ENCODE results near the gene ADAMTS8.
A peak's percentile ranks its signal among the peaks of the same experiment; 100 is the strongest.
"Not testable (repeated sequence)": the region's sequence is repeated elsewhere in the genome, so short reads cannot be mapped to it uniquely, and the experiment has no call there.

Gene ADAMTS8

GRCh38 chr11:130459521-130459920, 31.1 kb upstream of the ADAMTS8 start:
- DNase-seq, result no peak

DNA sequence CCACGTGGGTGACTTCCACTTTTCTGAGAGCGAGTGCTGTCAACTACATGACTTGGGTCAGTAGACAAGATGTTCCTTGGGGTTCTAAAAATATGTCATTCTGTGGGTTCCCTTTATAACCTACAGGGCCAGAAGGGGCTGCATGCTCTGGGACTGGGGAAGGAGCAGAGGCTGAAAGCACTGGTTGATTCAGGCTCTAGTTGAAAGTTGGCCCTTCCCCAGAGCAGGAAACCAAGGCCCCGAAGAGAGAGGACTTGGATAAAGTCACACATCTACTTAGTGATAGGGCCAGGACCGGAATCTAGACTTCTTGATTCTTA, 30.0 kb upstream of the ADAMTS8 start:
- DNase-seq, result no peak

DNA sequence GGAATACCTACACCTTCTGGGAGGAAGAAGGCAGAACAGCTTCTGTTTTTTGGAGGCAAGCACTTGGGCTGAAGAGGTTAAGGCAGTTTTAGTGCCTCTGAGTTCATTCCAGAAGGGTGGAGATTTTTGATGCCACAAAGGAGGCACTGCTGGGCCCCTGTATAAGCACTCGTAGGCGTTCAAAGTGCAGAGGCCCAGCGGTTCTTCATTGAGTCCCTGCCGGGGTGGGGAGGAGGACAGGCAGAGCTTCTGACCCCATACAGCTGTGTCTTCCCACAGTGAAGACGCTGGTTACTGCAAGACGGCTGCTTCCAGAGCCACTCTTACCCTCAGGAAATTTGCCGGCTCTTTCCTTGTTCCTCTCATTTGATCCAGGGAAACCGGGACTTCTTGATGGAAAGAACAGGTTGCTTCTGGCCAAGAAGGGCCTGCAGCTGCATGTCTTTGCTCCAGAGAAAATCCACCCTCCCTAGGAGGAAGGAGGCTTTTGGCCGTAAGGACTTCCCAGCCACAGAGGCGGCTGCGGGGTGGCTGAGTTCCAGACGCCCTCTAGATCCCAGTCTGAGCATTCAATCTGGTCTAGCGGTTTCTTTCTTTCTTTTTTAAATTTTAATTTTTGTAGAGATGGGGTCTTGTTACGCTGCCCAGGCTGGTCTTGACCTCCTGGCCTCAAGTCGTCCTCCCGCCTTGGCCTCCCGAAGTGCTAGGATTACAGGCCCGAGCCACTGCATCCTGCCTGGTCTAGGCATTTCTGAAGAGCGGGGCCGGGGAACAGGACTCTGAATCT, 29.4 kb upstream of the ADAMTS8 start:
- DNase-seq, result no peak

GRCh38 chr11:130456286-130456685, 27.9 kb upstream of the ADAMTS8 start:
- DNase-seq, result no peak

GRCh38 chr11:130455483-130456127, 27.2 kb upstream of the ADAMTS8 start:
- DNase-seq, result no peak

- no peak for DNase-seq
These were observed 26.3 kb upstream of the ADAMTS8 start for GRCh38 chr11:130454491-130455252.

DNA sequence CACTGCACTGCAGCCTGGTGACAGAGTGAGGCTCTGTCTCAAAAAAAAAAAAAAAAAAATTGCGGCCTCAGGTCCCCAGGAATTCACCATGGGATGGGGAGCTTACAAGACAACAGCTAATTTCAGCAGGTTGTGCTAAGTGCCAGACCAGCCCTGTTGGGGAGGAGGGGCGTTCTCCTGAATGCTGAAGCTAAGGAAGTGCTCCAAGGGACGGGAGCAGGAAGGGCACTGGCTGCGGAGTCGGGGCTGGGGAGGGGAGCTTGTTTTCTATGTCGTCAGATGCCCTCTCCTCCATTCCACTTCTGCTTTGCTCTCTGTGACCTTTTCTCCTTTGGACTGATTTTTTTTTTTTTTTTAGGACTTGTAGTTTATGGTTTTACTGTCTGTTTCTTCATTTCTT, 24.5 kb upstream of the ADAMTS8 start:
- no peak for DNase-seq

DNA sequence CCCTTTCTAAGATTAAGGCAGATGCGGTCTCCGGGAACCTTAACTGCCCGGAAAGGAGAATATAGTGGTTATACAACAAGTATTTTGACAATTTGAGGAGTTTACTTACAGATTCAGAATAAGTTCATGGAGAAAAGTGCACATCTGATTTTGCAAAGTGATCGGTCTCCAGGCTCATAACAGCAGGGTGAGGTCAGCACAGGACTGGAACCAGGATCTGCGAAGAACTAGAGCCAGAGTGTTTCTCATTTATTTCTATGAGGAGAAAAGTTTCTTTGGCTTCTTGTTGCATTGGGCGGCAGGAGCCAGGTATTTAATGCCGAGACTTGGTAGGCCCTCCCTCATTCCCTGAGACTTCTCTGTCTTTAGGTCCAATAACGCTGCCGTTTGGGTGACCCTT, 23.8 kb upstream of the ADAMTS8 start:
- no peak for DNase-seq

DNA sequence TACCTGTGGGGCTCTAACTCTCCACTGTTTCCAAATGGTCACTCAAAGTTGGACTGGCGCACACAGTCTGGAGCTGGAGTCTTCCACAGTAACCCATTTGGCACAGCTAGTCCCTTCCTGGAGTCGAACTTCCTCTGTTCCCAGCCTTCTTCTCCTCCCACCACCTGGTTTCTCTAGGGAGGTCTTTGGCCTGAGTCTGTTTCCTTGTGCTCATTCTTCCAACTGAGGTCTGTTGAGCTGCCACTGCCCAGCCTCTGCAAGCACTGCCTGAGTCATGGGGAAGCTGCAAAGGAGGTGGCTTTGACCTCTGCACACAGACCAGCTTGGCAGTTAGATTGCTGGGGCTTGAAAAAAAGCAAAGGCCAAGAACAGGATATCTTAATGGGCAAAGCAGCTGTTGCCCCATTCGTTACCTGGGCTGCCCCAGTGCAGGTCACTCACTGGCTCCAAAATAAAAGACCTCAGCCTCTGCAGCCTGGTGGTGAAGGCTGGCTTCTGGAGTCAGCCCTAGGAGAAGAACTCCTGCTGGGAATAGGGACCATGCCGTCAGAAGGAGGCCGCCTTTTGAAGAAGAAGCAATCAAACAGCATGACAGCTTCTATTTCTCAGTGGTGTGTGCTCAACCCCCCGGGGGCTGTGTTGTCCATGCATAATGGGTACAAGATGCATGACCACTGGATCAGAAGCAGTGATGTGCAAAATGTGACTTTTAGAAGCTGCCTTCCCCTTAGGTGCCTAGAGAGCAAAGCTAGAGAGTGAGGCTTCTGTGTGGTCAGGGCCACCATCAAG, 23.0 kb upstream of the ADAMTS8 start:
- no peak for DNase-seq

DNA sequence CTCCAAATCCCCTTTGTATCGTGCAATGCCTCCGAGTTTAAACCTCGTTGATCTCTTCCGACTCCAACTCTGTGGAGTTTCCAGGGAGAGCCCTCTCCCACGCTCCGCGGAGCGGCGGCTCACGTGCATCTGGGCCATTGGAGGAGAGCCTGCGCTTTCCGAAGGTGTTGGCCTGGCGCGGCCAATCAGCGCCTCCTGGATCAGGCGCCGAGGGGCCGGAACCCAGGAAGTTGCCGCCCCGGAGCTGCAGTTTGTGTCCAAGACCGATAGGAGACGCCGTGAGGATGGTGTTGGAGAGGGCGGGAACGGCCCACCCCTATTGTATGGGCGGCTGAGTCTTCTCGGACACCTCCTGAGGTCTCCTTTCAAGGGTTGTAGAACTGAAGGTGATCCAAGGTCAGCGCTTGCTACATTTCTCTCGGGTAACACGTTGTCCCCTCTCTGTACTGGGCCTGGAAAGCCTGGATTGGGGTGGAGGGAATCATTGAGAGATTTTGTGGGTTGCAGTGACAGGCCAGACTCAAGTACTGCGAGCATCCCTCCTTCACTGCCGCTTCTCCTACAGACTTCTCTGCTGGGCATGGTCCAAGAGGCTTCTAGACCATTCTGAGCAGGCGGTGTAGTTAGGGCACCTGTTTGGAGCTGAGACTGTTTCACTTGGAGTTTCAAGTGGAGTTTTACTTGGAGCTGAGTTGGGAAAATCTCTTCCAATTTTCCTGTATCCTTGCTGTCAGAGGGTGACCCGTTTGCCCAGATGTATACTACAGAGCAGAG, 21.8 kb upstream of the ADAMTS8 start:
- DNase-seq, result peak; percentile 69 to 90

GRCh38 chr11:130449310-130449990, 21.0 kb upstream of the ADAMTS8 start:
- DNase-seq, result no peak

DNA sequence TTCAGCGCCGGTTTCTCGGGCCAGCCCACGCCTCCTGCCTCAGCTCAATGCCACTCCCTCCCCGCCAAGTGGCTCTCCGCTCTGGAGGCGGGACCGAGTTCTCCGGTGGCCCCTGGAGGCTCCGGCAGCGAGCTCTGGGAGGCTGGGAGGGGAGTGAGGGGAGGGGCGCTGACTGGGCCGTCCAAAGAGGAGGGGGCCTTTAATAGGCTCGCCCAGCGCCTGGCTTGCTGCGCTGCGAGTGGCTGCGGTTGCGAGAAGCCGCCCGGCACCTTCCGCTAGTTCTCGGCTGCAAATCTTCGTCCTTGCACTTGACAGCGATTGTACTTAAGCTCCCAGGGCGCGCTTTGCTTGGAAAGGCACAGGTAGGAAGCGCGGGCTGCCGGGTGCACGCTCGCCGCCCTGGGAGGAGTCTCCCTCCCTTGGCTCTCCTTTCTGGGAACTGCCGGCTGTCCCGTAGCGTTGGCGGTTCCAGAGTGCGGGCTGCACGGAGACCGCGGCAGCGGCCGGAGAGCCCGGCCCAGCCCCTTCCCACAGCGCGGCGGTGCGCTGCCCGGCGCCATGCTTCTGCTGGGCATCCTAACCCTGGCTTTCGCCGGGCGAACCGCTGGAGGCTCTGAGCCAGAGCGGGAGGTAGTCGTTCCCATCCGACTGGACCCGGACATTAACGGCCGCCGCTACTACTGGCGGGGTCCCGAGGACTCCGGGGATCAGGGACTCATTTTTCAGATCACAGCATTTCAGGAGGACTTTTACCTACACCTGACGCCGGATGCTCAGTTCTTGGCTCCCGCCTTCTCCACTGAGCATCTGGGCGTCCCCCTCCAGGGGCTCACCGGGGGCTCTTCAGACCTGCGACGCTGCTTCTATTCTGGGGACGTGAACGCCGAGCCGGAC, 20.3 kb upstream of the ADAMTS8 start, which contains the start of gene ADAMTS15:
Gene ADAMTS15 (plus strand): TSS at position 230 of the 894 bp plus-strand sequence. CDS start 329 bp downstream, at position 559.
- DNase-seq, result peak; percentile 82 to 86

DNA sequence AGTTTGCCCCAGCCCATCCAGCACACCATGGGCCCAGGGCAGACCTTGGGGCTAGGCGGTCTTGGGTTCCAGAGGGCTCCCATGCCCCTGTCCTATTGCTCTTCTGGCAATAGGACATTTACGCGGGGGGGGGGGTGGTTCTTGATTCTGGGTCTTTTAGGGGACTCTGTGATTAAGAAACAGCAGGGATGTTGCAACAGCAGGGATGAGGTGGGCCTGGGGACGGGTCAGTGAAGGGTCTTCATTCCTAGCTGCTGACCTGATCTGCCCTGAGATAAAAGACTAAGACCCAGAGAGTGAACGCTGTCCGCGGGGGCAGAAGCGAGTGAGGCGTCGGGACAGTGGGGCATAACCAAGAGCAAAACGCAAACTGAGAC, 19.6 kb upstream of the ADAMTS8 start:
- DNase-seq, result no peak

DNA sequence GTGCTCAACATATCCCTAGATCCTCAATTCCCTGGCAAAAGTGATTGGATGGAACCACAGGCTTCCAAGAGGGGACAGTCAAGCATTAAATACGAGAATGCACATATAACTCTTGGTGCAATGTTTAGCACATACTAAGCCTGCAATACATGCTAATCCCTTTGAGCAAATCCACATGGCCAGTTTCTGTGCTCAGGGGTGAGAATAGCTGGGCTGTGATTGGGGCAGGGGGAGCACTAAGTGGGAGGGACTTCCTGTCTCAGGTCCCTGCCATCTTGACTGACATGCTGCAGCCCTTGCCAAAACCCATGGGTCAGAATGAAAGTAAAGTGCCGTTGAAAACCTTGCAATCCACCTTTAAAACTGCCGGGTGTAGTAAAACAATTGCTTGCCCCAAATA, 17.4 kb upstream of the ADAMTS8 start:
- no peak for DNase-seq

- no peak for DNase-seq
These were observed 14.3 kb upstream of the ADAMTS8 start for GRCh38 chr11:130442737-130443136.

DNA sequence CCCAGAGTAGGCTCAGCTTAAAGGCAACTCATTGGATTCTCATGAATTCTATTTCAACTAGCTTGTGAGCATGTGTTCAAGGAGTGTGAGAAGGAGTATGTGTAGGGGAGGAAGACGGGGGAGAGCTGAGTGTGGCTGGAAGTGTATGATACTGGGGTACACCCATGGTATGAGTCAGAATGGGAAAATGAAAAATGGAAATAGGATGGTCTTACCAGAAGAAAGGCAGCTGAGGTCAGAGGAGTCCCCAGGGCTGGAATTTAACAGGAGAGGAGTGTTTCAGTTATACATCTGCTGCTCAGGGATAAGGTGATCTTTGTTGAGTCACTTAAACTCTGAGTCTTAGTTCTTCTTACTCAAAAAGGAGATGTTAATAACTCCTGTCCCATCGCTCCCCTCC, 13.3 kb upstream of the ADAMTS8 start:
- no peak for DNase-seq

- no peak for DNase-seq
These were observed 11.5 kb upstream of the ADAMTS8 start for GRCh38 chr11:130439876-130440275.

DNA sequence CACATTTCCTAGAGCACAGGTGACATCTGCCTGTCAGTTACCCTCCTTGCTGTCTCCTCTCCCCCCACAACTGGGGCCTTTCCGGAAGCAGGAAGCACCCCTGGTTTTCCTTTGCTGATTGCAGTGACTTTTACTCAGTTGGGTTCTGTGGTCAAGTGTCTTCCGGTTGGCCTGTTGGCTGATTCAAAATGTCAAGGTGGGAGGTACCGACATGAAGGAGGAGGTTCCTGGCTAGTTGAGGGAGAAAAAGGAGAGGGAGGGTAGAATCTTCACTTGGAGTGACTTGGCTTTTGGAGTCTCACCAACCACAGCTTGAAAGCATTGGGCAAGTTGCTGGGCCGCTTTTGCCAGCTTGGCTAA, 10.7 kb upstream of the ADAMTS8 start:
- DNase-seq, result no peak

DNA sequence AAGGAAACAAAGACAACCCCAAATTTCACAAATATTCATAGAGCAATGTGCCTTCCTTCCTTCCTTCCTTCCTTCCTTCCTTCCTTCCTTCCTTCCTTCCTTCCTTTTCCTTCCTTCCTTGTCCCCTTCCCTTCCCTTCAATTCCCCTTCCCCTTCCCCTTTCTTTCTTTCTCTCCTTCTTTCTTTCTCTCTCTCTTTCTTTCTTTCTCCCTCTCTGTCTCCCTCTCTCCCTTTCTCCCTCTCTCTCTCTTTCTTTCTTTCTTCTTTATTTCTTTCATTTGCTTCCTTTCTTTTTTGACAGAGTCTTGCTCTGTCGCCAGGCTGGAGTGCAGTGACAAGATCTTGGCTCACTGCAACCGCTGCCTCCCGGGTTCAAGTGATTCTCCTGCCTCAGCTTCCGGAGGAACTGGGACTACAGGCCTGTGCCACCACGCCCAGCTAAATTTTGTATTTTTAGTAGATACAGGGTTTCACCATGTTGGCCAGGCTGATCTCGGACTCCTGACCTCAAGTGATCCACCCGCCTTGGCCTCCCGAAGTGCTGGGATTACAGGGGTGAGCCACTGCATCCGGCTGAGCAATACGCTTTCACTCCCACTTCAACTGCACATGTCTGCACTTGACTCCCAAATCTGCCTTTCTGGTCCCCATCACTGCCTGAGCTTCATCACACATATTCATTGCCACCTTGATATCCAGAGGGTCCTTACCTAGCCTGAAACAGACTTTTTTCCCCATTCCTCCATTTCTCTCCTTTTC, 10.2 kb upstream of the ADAMTS8 start:
- not testable (repeated sequence) for DNase-seq

GRCh38 chr11:130437848-130438247, 9.4 kb upstream of the ADAMTS8 start:
- DNase-seq, result no peak
